Mesodermal cell (in vitro differentiated cells): Measurements from ENCODE around the gene ARL10.
A peak's percentile ranks its signal among the peaks of the same experiment; 100 is the strongest.

ENCODE experiments used
- H3K27ac ChIP-seq: 2 replicates; pipeline ENCODE4 v1.7.0; 2013; ENCODE audit warnings: mild to moderate bottlenecking, low read depth, low read length, moderate library complexity; ENCODE audit not compliant: severe bottlenecking
- H3K36me3 ChIP-seq: 2 replicates; pipeline ENCODE4 v1.7.1; 2013; ENCODE audit warnings: mild to moderate bottlenecking, low read length, moderate library complexity; ENCODE audit not compliant: control insufficient read depth, insufficient read depth
- H3K4me1 ChIP-seq: one replicate; pipeline ENCODE4 v1.7.1; 2013; ENCODE audit warnings: mild to moderate bottlenecking, low read length; ENCODE audit not compliant: insufficient read depth, control insufficient read depth, poor library complexity, severe bottlenecking
- H3K4me3 ChIP-seq: 2 replicates; pipeline ENCODE4 v1.7.0; 2013; ENCODE audit warnings: low read length, control low read depth, mild to moderate bottlenecking; ENCODE audit not compliant: insufficient read depth, poor library complexity, severe bottlenecking; ENCODE audit errors: extremely low read depth
- H3K9me3 ChIP-seq: 2 replicates; pipeline ENCODE4 v1.7.1; 2013; ENCODE audit warnings: mild to moderate bottlenecking, low read length, moderate library complexity; ENCODE audit not compliant: control insufficient read depth
- WGBS, 2 experiments: methylation state at CpG; one replicate each; pipeline ENCODE4 v1.1.5; 2013; ENCODE audit warnings: missing lambda C conversion rate in 2 of 2; ENCODE audit not compliant: insufficient coverage in 2 of 2; 5-methylcytosine and 5-hydroxymethylcytosine counted together

The ARL10 gene

DNA sequence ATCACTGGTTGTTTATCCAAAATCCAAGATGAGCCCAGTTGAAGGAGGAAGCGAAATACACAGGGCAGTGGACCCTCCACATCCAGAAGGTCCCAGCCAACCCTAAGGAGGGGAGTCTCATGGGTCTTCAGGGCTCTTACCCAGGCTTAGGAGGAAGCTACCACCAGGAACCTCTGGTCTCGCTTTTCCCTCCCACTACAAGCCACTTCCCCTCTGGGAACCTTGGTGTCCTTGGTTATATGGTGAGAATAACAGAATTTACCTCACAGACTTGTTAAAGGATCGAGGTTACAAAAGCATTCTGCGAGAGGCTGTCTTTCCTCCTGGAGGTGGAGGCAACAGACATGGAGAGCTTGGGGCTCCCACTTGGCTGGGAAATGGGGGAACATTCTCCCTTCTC is 26.7 kb downstream of the ARL10 start:
- 78% methylated on average over 2 of the region's 4 CpGs; no CpG with 5 or more reads in 1 of the 2 experiments for whole genome bisulfite sequencing, 2 experiments
- peaks cover 40% of the 10 kb centered on the region for H3K36me3 ChIP-seq
- no peaks in the 10 kb centered on the region for H3K9me3 ChIP-seq
- no peaks in the 10 kb centered on the region for H3K4me1 ChIP-seq
- H3K4me3 ChIP-seq, result no peak overlapping the region
- no peak overlapping the region for H3K27ac ChIP-seq

DNA sequence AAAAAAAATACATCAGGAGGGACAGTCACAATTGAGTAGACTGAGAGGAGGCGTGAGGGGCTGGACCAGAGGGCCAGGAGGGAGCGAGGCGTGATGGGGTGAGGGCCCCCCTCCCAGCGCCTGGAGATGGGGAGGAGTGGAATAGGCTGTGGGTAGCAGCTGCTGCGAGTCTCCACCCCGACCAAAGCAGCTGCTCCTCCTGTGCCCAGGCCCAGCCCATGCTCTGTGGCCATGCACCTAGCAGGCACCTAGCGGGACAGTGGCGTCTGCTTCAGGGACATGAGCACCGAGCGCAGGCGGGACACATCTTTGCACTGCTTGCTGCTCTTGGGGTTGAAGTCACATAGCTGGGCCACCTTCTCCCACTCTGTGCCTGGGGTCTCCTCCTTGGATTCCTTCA is 27.2 kb downstream of the ARL10 start:
- Histone ChIP-seq H3K9me3 (no peaks in the 10 kb centered on the region), H3K36me3 (peaks cover 39% of the 10 kb centered on the region), H3K4me1 (no peaks in the 10 kb centered on the region), H3K27ac (no peak overlapping the region), H3K4me3 (no peak overlapping the region)
- 95 to 97% methylated on average over 8 to 11 of the region's 11 CpGs for WGBS, 2 experiments

- Histone ChIP-seq H3K4me1 (no peaks in the 10 kb centered on the region), H3K9me3 (no peaks in the 10 kb centered on the region), H3K4me3 (no peak overlapping the region), H3K36me3 (peaks cover 45% of the 10 kb centered on the region), H3K27ac (no peak overlapping the region)
- WGBS, 2 experiments, result 94 to 95% methylated on average over 4 to 7 of the region's 9 CpGs
Measured at GRCh38 chr5:176394096-176394495, 28.8 kb downstream of the ARL10 start.

DNA sequence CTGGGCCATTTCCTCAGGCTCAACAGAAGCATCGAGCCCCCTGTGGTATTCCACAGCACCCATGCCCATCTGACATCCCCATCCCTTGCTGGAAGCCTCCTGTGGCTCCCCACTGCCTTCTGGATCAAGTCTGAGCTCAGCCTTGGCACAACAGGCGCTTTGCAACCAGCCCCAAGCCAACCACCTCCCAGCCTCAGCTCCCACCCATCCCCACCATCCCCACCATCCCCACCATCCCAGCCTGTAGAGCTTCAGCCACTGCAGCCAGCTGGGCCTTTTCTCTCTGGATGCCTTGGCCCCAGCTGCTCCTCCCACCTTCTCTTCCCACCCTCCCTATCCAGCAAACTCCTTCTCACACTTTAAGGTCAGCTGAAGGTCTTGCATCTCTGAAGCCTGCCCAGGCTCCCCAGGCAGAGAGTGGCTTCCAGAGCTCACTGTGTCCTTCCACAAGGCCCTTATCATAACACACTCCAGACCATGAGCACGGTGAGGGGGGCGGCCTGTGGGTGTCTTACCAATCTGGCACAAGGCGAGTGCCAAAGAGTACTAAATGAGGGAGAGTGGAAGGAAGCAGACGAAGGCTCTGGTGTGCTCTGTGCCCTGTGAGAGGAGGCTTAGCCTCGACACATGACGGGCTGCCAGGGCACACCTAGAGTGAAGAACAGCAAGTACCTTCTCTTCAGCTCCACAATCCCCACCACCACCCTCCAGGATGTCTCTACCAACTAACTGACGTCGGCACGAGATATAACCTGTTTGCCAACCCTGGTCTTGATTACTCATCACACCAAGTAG is 29.8 kb downstream of the ARL10 start:
- peaks cover 44% of the 10 kb centered on the region for H3K36me3 ChIP-seq
- H3K27ac ChIP-seq, result no peak overlapping the region
- H3K9me3 ChIP-seq, result no peaks in the 10 kb centered on the region
- H3K4me1 ChIP-seq, result no peaks in the 10 kb centered on the region
- 95 to 96% methylated on average over 6 to 8 of the region's 11 CpGs for WGBS, 2 experiments
- no peak overlapping the region for H3K4me3 ChIP-seq

GRCh38 chr5:176396330-176396729 is 31.0 kb downstream of the ARL10 start:
- H3K27ac ChIP-seq, result peak overlapping the region; percentile 30
- H3K4me1 ChIP-seq, result no peaks in the 10 kb centered on the region
- peaks cover 33% of the 10 kb centered on the region for H3K36me3 ChIP-seq
- WGBS, 2 experiments, result 81 to 88% methylated on average over 1 to 5 of the region's 6 CpGs
- no peaks in the 10 kb centered on the region for H3K9me3 ChIP-seq
- no peak overlapping the region for H3K4me3 ChIP-seq

- H3K36me3 ChIP-seq, result peaks cover 23% of the 10 kb centered on the region
- H3K9me3 ChIP-seq, result no peaks in the 10 kb centered on the region
- H3K4me3 ChIP-seq, result no peak overlapping the region
- no peaks in the 10 kb centered on the region for H3K4me1 ChIP-seq
- WGBS, 2 experiments, result 92 to 93% methylated on average over 13 to 18 of the region's 18 CpGs
- no peak overlapping the region for H3K27ac ChIP-seq
Measured at GRCh38 chr5:176397736-176398420, 32.6 kb downstream of the ARL10 start.

- Histone ChIP-seq H3K36me3 (peaks cover 26% of the 10 kb centered on the region), H3K4me1 (peaks cover 3% of the 10 kb centered on the region), H3K4me3 (no peak overlapping the region), H3K27ac (no peak overlapping the region), H3K9me3 (no peaks in the 10 kb centered on the region)
- whole genome bisulfite sequencing, 2 experiments, result 92% methylated on average over 15 to 17 of the region's 17 CpGs
Measured at GRCh38 chr5:176400382-176401156, 35.3 kb downstream of the ARL10 start.

- Histone ChIP-seq H3K4me3 (no peak overlapping the region), H3K9me3 (no peaks in the 10 kb centered on the region), H3K36me3 (peaks cover 32% of the 10 kb centered on the region), H3K27ac (no peak overlapping the region), H3K4me1 (peaks cover 3% of the 10 kb centered on the region)
- 88 to 93% methylated on average over 17 to 18 of the region's 22 CpGs for WGBS, 2 experiments
Measured at GRCh38 chr5:176401281-176402205, 36.3 kb downstream of the ARL10 start.

- Histone ChIP-seq H3K27ac (no peak overlapping the region), H3K4me1 (peaks cover 3% of the 10 kb centered on the region), H3K4me3 (no peak overlapping the region), H3K36me3 (peaks cover 65% of the 10 kb centered on the region), H3K9me3 (no peaks in the 10 kb centered on the region)
- WGBS, 2 experiments, result 71 to 83% methylated on average over 15 to 16 of the region's 20 CpGs
Measured at GRCh38 chr5:176405656-176406435, 40.6 kb downstream of the ARL10 start.
